K562 (cell line): ENCODE results near the gene FREM3. TPM values are rescaled to one million over a fixed set of nuclear protein-coding genes. Genes with fewer than 3 reads are reported as not detected.

ENCODE experiments used
- ATAC-seq: fragments of 200-7000 bp; cut with Tn5 transposase; 3 replicates; pipeline ENCODE4 v1.9.1; 2020; ENCODE audit warnings: moderate library complexity
- BruUV-seq: library from RNA; stranded (reverse); fragments of 400-500 nt; replicated peaks from 2 replicates; lab custom pipeline; 2021; lab: Mats Ljungman, UMichigan
- CTCF ChIA-PET: fragments of 300-600 bp; formaldehyde crosslinking; extraction: SDS; loops from one replicate; lab custom pipeline; 2021; ENCODE audit warnings: low intra/inter-chr PET ratio; lab: Yijun Ruan, JAX
- POLR2A ChIA-PET: fragments of 300-600, 350-650 bp; sonication (Branson Sonifier 250); formaldehyde crosslinking; extraction: SDS; loops from one replicate; lab custom pipeline; 2021; ENCODE audit warnings: antibody characterized with exemption, inconsistent platforms; lab: Yijun Ruan, JAX
- DNase-seq, 4 experiments: peaks; one replicate each; pipeline versions ENCODE4 v3.0.0 to v3.0.0-alpha.2; 2011 to 2018; ENCODE audit warnings: low spot score in 3 of 4, mixed read lengths in 3 of 4; ENCODE audit errors: extremely low read depth in 1 of 4
- FAIRE-seq: peaks from 2 replicates; lab custom pipeline; 2011; peaks lifted over from hg19 to GRCh38; lab: Jason Lieb, UNC
- H2AFZ ChIP-seq: 2 replicates; pipeline ENCODE4 v1.6.0; 2011; ENCODE audit warnings: low read depth, low read length, control low read depth, inconsistent platforms
- H3K27ac ChIP-seq: fragments of 200-600 bp; 3 replicates; pipeline ENCODE4 v1.8.0; 2011; ENCODE audit warnings: low read depth, mild to moderate bottlenecking, control low read depth, inconsistent platforms, low read length, moderate library complexity, mixed read lengths; ENCODE audit errors: extremely low read depth
- H3K27me3 ChIP-seq, 2 experiments: fragments of 300-600 bp in 1 of 2; 2 replicates in 1 of 2; 3 replicates in 1 of 2; pipeline versions ENCODE4 v1.6.0 to v1.8.0; 2011; ENCODE audit warnings: inconsistent platforms in 2 of 2, low read length in 2 of 2, mild to moderate bottlenecking in 1 of 2, mixed read lengths in 1 of 2, moderate library complexity in 1 of 2; ENCODE audit not compliant: control insufficient read depth in 2 of 2, insufficient read depth in 2 of 2
- H3K36me3 ChIP-seq: fragments of 300-600 bp; 3 replicates; pipeline ENCODE4 v1.8.0; 2011; ENCODE audit warnings: mild to moderate bottlenecking, low read length, inconsistent platforms; ENCODE audit not compliant: control insufficient read depth, insufficient read depth
- H3K4me1 ChIP-seq, 2 experiments: fragments of 200-600 bp in 1 of 2; replicated peaks in 1 of 2; 2 replicates in 1 of 2; 3 replicates in 1 of 2; pipeline versions ENCODE4 v1.5.1 to v1.8.0; 2011; ENCODE audit warnings: inconsistent platforms in 2 of 2, low read length in 2 of 2, mild to moderate bottlenecking in 1 of 2, mixed read lengths in 1 of 2, moderate library complexity in 1 of 2; ENCODE audit not compliant: control insufficient read depth in 2 of 2, insufficient read depth in 2 of 2
- H3K4me2 ChIP-seq: 2 replicates; pipeline ENCODE4 v1.6.1; 2011; ENCODE audit warnings: low read length, control low read depth, inconsistent platforms, mixed read lengths; ENCODE audit not compliant: insufficient read depth
- H3K4me3 ChIP-seq: fragments of 200-600 bp; sonication (generic), shearing (Covaris generic); 2 replicates; pipeline ENCODE4 v1.5.1; 2016; ENCODE audit warnings: control low read depth, inconsistent platforms
- H3K79me2 ChIP-seq: fragments of 200-600 bp; 3 replicates; pipeline ENCODE4 v1.8.0; 2011; ENCODE audit warnings: low read length, inconsistent platforms; ENCODE audit not compliant: control insufficient read depth, insufficient read depth
- H3K9ac ChIP-seq, 2 experiments: 2 replicates each; pipeline versions ENCODE4 v1.6.0 to v1.6.1; 2011; ENCODE audit warnings: low read depth in 2 of 2, low read length in 2 of 2, control low read depth in 1 of 2, inconsistent platforms in 1 of 2, mild to moderate bottlenecking in 1 of 2, mixed read lengths in 1 of 2; ENCODE audit not compliant: insufficient read depth in 1 of 2
- H3K9me1 ChIP-seq: one replicate; pipeline ENCODE4 v1.6.0; 2011; ENCODE audit warnings: inconsistent platforms, mild to moderate bottlenecking, low read length, moderate library complexity; ENCODE audit not compliant: control insufficient read depth, insufficient read depth
- H3K9me3 ChIP-seq: replicated peaks from 2 replicates; pipeline ENCODE4 v1.5.1; 2011; ENCODE audit warnings: low read depth, low read length, inconsistent platforms; ENCODE audit not compliant: control insufficient read depth, insufficient read depth
- H4K20me1 ChIP-seq: replicated peaks from 2 replicates; pipeline ENCODE4 v1.6.1; 2011; ENCODE audit warnings: low read length, inconsistent platforms, mixed read lengths; ENCODE audit not compliant: control insufficient read depth, insufficient read depth
- SLC30A9 ChIP-seq: fragments of 250-450 bp; sonication (Bioruptor Pico); IDR thresholded peaks from 2 replicates; pipeline ENCODE4 v1.8.0; 2022; ENCODE audit warnings: mild to moderate bottlenecking, moderate library complexity
- ZNF212 ChIP-seq: fragments of 450-650 bp; formaldehyde crosslinking; IDR thresholded peaks from 2 replicates; pipeline ENCODE4 v1.4.0; 2020; ENCODE audit warnings: mild to moderate bottlenecking
- WGBS: fragments of 100-300 bp; shearing (Covaris generic); methylation state at CpG from one replicate; pipeline ENCODE4 v1.1.6; 2016; ENCODE audit warnings: low coverage, mixed read lengths; ENCODE audit not compliant: insufficient coverage; ENCODE audit errors: missing lambda C conversion rate; 5-methylcytosine and 5-hydroxymethylcytosine counted together
- in situ Hi-C: fragments of 300-500 bp; cut with MboI; formaldehyde crosslinking; loops from 4 replicates; pipeline ENCODE4 v1.15.0; 2018; ENCODE audit warnings: inconsistent platforms, mixed read lengths
- intact Hi-C: fragments of 100-400 bp; cut with micrococcal nuclease; formaldehyde crosslinking; loops from 2 replicates; pipeline ENCODE4 v1.14.2; 2022
- polyA plus RNA-seq, 8 experiments: library from polyadenylated mRNA; depleted of rRNA in 4 of 8; stranded (reverse) in 5 of 8; unstranded in 3 of 8; fragments of >200 nt; fragmentation: Nextera tagmentation in 2 of 8; fragmentation: Illumina TruSeq in 1 of 8; extraction: Ambion mirVana in 2 of 8; extraction: Trizol in 1 of 8; gene quantifications; 2 replicates each; pipeline versions ENCODE4 v1.2.1 to v1.2.3, GENCODE V29; 2011 to 2014; ENCODE audit warnings: inconsistent platforms in 1 of 8, missing spikeins in 1 of 8
- total RNA-seq, 7 experiments: library from RNA; depleted of rRNA in 6 of 7; stranded (reverse); fragments of >200 nt in 6 of 7; fragmentation: Illumina TruSeq in 2 of 7; extraction: Trizol in 2 of 7; gene quantifications; 2 replicates each; pipeline versions ENCODE4 v1.2.1 to v1.2.3, GENCODE V29; 2011 to 2021; ENCODE audit warnings: low replicate concordance in 1 of 7
- TF ChIP-seq, protein P1 (sequence below), 2 experiments: fragments of 450-650 bp; IDR thresholded peaks; 2 replicates each; pipeline ENCODE4 v1.6.1; 2016; ENCODE audit warnings: mild to moderate bottlenecking in 2 of 2, borderline replicate concordance in 1 of 2, low read depth in 1 of 2, moderate library complexity in 1 of 2
- TF ChIP-seq, protein P2 (sequence below): fragments of 200-800 bp; sonication (Bioruptor generic); IDR thresholded peaks from 2 replicates; pipeline ENCODE4 v1.6.1; 2017; ENCODE audit warnings: missing genetic modification characterization, missing compliant biosample characterization

Gene FREM3
- total and polyA plus RNA-seq, 9 of the 15 experiments (the other 6 are each of a cell fraction or from before 2014, with no cell fraction given) = not detected

DNA sequence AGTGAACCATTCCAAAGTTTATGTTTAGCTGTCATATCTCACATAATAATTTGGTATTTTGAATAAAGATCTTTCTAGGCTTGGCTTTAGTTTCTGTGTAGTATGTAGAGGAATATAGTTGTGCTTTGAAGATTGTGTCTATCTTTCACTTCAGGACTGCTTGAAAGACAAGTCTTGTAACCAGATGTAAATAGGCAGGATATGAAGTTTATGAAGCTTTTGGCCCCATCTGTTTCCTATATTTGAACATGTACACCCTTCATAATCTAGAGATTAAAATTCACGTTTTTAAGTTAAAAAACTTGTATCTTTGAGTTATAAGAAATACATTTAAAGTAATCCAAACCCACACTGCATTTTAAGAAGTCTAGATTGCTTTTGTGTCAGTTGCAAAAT is 11.7 kb upstream of the FREM3 start:
- ATAC-seq (no peak), DNase-seq (no peak), FAIRE-seq (no peak)
- Histone ChIP-seq H3K9me3 (no peaks in the 10 kb centered on the region), H3K9me1 (no peaks in the 10 kb centered on the region), H3K4me3 (no peak overlapping the region), H3K27me3 (no peaks in the 10 kb centered on the region), H3K27ac (no peak overlapping the region), H4K20me1 (no peaks in the 10 kb centered on the region), H3K4me1 (no peaks in the 10 kb centered on the region), H3K79me2 (no peaks in the 10 kb centered on the region), H2AFZ (no peak overlapping the region), H3K4me2 (no peak overlapping the region), H3K36me3 (no peaks in the 10 kb centered on the region), H3K9ac (no peak overlapping the region)
- TF ChIP-seq SLC30A9 (CRISPR knock-in tag) (no peak), ZNF212 (CRISPR knock-in tag) (no peak)
- TF ChIP-seq, protein P1, sequence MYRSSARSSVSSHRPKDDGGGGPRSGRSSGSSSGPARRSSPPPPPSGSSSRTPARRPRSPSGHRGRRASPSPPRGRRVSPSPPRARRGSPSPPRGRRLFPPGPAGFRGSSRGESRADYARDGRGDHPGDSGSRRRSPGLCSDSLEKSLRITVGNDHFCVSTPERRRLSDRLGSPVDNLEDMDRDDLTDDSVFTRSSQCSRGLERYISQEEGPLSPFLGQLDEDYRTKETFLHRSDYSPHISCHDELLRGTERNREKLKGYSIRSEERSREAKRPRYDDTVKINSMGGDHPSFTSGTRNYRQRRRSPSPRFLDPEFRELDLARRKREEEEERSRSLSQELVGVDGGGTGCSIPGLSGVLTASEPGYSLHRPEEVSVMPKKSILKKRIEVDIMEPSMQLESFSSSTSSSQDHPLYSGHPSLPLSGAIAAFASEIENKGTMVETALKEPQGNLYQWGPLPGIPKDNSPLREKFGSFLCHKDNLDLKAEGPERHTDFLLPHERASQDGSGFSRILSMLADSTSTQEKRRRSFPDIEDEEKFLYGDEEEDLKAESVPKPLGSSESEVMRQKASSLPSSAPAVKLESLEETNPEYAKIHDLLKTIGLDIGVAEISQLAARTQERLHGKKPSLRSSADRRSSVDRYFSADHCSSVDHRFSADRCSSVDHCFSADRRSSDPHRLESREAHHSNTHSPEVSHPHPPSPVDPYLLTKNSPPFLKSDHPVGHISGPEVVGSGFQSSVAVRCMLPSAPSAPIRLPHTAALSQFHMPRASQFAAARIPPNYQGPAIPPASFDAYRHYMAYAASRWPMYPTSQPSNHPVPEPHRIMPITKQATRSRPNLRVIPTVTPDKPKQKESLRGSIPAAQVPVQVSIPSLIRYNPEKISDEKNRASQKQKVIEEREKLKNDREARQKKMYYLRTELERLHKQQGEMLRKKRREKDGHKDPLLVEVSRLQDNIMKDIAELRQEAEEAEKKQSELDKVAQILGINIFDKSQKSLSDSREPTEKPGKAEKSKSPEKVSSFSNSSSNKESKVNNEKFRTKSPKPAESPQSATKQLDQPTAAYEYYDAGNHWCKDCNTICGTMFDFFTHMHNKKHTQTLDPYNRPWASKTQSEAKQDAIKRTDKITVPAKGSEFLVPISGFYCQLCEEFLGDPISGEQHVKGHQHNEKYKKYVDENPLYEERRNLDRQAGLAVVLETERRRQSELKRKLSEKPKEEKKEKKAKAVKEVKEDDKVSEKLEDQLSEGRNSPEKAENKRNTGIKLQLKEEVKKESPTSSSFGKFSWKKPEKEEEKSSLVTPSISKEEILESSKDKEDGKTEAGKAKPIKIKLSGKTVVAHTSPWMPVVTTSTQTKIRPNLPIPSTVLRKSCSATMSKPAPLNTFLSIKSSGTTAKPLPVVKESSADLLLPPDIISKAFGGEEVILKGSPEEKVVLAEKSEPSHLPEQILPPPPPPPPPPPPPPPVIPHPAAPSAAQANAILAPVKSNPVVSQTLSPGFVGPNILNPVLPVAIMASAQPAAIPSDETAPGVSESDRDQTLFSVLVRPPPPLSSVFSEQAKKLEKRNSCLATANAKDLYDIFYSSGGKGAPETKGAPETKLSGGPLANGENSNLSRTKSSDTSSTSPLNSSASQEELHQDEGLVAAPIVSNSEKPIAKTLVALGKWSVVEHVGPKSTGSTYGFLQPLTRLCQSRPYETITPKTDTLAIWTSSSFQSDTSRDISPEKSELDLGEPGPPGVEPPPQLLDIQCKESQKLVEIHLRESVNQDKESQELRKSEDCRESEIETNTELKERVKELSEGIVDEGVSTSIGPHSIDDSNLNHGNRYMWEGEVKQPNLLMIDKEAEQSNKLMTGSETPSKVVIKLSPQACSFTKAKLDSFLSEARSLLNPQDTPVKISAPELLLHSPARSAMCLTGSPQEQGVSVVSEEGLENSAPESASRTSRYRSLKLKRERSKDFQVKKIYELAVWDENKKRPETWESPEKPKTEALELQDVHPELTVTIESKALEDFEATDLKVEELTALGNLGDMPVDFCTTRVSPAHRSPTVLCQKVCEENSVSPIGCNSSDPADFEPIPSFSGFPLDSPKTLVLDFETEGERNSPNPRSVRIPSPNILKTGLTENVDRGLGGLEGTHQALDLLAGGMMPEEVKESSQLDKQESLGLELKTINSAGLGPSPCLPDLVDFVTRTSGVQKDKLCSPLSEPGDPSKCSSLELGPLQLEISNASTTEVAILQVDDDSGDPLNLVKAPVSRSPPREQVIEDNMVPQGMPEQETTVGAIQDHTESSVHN (IDR thresholded peaks at IDR 0.05; ENCODE audit: borderline replicate concordance in 1 of 2, low read depth in 1 of 2) = no peak
- TF ChIP-seq, protein P2, sequence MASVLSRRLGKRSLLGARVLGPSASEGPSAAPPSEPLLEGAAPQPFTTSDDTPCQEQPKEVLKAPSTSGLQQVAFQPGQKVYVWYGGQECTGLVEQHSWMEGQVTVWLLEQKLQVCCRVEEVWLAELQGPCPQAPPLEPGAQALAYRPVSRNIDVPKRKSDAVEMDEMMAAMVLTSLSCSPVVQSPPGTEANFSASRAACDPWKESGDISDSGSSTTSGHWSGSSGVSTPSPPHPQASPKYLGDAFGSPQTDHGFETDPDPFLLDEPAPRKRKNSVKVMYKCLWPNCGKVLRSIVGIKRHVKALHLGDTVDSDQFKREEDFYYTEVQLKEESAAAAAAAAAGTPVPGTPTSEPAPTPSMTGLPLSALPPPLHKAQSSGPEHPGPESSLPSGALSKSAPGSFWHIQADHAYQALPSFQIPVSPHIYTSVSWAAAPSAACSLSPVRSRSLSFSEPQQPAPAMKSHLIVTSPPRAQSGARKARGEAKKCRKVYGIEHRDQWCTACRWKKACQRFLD (CRISPR knock-in tag) = no peak
- ChIA-PET POLR2A (no interaction called here), CTCF (no interaction called here)
- intact Hi-C loops = no loop called here
- no TSS peak for BruUV-seq
- in situ Hi-C loops = no loop called here
- 0% methylated on average over 1 of the region's 1 CpG for WGBS
